GM19395 (cell line): ENCODE data around the gene BCL2L2.
A peak's percentile ranks its signal among the peaks of the same experiment; 100 is the strongest.
"Not testable (repeated sequence)": the region's sequence is repeated elsewhere in the genome, so short reads cannot be mapped to it uniquely, and the experiment has no call there.

Source experiments
- ATAC-seq: cut with Tn5 transposase; IDR thresholded peaks from one replicate; pipeline ENCODE4 v1.9.1; 2021; ENCODE audit warnings: mild to moderate bottlenecking, moderate library complexity; ENCODE audit not compliant: unreplicated experiment

The BCL2L2 gene

GRCh38 chr14:23306412-23307145 is at the start of gene BCL2L2:
BCL2L2 (plus strand) TSS chr14:23306833; CDS start chr14:23307768, 935 bp downstream.
- ATAC-seq = no peak

DNA sequence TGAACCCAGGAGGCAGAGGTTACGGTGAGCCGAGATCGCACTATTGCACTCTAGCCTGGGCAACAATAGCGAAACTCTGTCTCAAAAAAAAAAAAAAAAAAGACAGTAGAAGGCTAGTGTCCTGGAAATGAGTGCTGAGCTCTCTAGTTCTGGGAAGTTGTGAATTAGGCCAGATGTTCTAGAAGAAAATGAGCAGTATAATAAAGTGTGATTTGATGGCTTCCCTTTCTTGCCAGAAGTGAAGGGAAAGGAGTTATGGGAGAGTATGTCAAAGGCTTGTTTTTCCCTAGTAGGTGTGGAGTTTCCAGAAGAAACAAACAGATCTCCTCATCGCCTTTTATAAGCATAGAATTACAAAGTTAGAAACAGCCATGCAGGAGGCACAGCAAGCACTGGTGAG is 48.4 kb upstream of the BCL2L2 start:
- no peak for ATAC-seq

DNA sequence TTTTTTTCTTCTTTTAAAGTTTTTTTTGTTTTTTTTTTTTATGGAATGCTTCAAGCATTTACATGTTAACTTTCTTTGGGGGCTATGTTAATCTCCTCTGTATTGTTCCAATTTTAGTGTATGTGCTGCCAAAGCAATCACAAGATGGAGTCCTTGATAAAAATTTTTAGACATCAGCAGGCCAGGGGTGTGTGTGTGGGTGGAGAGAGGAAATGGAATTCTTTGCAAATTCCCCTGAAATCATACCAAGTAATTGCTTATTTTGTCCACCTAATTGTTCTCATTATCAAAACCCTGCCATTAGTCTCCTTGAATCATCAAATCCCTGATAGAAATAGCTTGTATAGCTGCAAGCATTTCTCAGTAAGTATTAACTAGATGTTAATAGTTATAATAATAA is 47.2 kb upstream of the BCL2L2 start:
- no peak for ATAC-seq

GRCh38 chr14:23260849-23261248 is 45.8 kb upstream of the BCL2L2 start:
- ATAC-seq = not testable (repeated sequence)

GRCh38 chr14:23269193-23269592 is 37.4 kb upstream of the BCL2L2 start:
- no peak for ATAC-seq

- no peak for ATAC-seq
Observed at GRCh38 chr14:23275412-23275811, 31.2 kb upstream of the BCL2L2 start.

DNA sequence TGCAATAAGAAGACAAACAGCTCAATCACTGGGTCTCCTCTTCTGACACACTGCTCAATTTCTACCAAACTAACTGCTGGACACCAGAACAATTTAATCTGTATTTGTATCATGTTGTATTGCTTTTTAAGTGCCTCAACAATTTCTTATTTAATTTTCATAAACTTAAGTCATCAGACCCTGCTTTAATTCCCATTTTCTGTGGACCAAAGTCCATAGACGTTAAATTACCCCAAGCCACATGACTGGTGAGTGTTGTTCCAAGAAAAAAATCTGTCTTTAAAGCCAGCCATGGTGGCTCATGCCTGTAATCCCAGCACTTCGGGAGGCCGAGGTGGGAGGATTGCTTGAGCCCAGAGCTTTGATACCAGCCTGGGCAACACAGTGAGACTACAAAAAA is 29.4 kb upstream of the BCL2L2 start:
- ATAC-seq = no peak

- ATAC-seq = not testable (repeated sequence)
Observed at GRCh38 chr14:23277928-23278327, 28.7 kb upstream of the BCL2L2 start.

GRCh38 chr14:23281247-23281646 is 25.4 kb upstream of the BCL2L2 start:
- no peak for ATAC-seq

GRCh38 chr14:23284654-23285529 is 21.7 kb upstream of the BCL2L2 start:
- no peak for ATAC-seq

DNA sequence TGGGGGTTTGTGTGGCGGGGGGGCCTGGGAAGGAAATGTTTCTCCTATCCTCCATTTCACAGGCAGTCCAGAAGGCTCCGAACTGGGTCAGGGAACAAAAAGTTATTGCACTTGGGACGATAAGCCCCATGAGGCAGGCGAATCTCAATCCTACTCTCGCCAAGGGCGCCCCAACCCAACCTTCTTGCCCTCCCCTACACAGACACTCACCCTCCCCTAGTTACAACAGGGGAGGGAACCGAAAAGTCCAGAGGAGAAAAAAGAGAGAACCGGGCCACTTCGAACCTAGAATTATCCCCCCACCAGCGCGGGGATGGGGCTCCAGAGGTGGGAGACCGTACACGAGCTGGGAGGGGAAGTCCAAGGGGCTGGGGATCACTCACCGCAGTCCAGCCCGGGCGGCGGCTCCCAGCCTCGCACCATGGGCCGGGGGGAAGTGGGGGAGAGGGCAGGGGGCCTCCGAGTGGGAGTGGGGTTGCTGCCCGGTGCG is 21.1 kb upstream of the BCL2L2 start:
- ATAC-seq = peak; percentile 38

GRCh38 chr14:23286020-23286901 is 20.4 kb upstream of the BCL2L2 start, which contains the start of gene HOMEZ:
HOMEZ (minus strand) TSS chr14:23286132; CDS start chr14:23285952, 180 bp downstream.
- peak; percentile 97 for ATAC-seq

DNA sequence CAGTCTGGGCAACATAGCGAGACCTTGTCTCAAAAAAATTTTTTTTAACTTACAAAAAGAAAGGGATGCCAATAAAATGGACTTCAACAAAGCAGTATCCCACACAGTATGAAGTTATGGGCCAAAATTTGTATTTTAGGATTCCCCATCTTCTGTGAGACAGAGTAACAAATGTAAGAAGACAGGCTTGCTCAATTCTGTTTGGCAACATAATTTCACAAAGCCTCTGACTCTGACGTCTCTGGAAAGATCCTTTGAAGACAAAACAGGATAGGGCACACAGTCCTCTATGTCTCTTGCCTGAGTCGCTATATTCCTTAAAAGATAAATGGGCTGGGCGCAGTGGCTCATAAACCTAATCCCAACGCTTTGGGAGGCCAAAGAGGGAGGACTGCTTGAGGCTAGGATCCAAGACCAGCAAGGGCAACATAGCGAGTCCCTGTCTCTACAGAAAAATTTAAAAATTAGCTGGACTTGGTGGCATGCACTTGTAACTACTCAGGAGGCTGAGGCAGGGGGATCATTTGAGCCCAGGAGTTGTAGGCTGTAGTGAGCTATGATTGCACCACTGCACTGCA is 19.6 kb upstream of the BCL2L2 start:
- no peak for ATAC-seq

- ATAC-seq = no peak
Observed at GRCh38 chr14:23294734-23295561, 11.7 kb upstream of the BCL2L2 start.

DNA sequence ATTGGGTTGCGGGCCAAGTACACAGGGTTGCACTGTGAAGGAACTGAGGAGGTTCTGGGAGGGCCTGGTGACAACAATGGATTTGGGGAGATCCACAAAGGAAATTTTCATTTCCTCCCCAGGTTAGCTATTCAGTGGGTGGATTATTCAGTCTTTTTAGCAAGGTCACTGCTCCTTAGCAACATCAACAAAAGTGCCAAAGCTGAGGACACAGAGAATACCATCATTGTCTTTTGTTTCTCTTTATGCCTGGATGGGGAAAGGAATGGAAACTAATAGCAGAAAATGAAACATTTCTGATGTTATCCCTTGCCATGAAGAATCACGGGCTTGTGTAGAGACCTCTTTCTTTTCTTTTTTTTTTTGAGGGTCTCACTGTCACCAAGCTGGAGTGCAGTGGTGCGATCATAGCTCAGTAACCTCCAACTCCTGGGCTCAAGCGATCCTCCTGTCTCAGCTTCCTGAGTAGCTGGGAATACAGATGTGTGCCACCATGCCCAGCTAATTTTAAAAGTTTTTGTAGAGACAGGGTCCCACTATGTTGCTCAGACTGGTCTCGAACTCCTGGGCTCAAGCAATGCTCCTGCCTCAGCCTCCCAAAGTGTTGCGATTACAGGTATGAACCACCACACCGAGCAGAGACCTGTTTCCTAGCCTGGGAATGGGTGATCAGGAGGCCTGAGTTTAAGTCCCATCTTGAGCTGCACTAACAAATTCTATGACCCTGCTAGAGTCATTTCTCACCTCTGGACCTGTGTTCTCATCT is 10.4 kb upstream of the BCL2L2 start:
- no peak for ATAC-seq

DNA sequence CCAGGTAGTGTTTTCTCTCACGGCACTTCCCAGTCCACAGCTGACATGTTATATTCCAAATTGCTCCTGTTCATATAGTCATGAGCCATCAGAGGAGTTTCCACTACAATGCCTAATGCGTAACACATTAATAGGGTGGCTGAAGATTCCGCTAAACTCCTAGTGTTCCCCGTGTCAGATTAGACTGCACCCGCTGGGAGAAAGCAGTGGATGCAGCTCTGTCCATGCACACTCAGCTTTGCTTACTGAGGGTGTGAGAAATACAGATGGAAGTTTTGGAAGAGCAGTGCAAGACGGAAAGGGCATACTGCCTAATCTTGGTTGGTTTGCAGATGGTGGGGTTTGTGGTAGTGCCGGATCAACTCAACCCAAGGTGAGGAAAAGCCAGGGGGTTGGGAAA is 9.5 kb upstream of the BCL2L2 start:
- no peak for ATAC-seq

- ATAC-seq = no peak
Observed at GRCh38 chr14:23297611-23298277, 8.9 kb upstream of the BCL2L2 start.

DNA sequence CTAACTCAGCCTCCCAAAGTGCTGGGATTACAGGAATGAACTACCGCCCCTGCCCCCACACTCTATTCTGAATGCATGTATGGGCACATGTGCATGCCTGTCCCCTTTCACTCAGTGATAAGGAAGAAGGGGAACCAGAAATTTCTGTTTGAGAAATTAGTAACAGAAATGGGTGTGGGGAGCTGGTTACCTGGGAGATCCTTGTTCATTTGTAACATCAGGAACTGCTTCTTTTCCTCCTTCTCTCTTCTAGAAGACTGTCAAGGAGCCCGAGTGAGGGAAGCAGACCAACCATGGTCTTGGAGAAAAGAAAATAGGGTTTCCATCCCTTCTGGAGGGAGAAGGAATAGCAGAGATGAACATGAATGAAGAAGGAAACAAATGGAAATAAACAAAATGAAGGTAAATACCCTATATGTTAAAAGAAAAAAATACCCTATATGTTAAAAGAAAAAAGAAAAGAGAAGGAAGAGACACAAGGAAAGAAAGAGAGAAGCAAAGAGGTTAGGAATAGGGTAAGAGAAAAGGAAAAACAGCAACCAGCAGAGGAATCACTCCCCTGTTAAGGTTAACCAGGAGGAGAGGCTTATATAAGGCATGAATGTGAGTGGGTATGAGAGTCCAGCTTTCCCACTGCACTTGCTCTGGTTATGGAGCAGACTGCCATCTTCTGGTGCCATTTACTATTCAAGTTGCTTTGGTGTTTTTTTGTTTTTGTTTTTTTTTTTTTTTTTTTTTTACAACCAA is 7.2 kb upstream of the BCL2L2 start:
- ATAC-seq = no peak
